Measurements from ENCODE around the gene ARMC10. TPM values are rescaled to one million over a fixed set of nuclear protein-coding genes. Genes with fewer than 3 reads are reported as not detected.
"Not testable (repeated sequence)": the region's sequence is repeated elsewhere in the genome, so short reads cannot be mapped to it uniquely, and the experiment has no call there.

Gene ARMC10
- total RNA-seq, 1 donor from 2014 or later = 22.1 TPM

- DNase-seq (ENCODE audit: extremely low read depth, low read depth, low spot score) = no peak
Measured at GRCh38 chr7:103121641-103122040, 46.7 kb downstream of the ARMC10 start.

- DNase-seq (ENCODE audit: extremely low read depth, low read depth, low spot score) = no peak
Measured at GRCh38 chr7:103123529-103123928, 48.6 kb downstream of the ARMC10 start.

GRCh38 chr7:103124429-103124979, 49.6 kb downstream of the ARMC10 start:
- DNase-seq (ENCODE audit: extremely low read depth, low read depth, low spot score) = no peak

GRCh38 chr7:103127006-103127405, 52.1 kb downstream of the ARMC10 start:
- no peak for DNase-seq (ENCODE audit: extremely low read depth, low read depth, low spot score)

- no peak for DNase-seq (ENCODE audit: extremely low read depth, low read depth, low spot score)
Measured at GRCh38 chr7:103129702-103130549, 55.0 kb downstream of the ARMC10 start.

GRCh38 chr7:103130901-103131624, 56.1 kb downstream of the ARMC10 start:
- no peak for DNase-seq (ENCODE audit: extremely low read depth, low read depth, low spot score)

GRCh38 chr7:103132995-103133688, 58.2 kb downstream of the ARMC10 start:
- DNase-seq (ENCODE audit: extremely low read depth, low read depth, low spot score) = no peak

GRCh38 chr7:103134836-103135554, 60.1 kb downstream of the ARMC10 start:
- no peak for DNase-seq (ENCODE audit: extremely low read depth, low read depth, low spot score)

- DNase-seq (ENCODE audit: extremely low read depth, low read depth, low spot score) = no peak
Measured at GRCh38 chr7:103140061-103140460, 65.1 kb downstream of the ARMC10 start.

- no peak for DNase-seq (ENCODE audit: extremely low read depth, low read depth, low spot score)
Measured at GRCh38 chr7:103140685-103141084, 65.7 kb downstream of the ARMC10 start.

GRCh38 chr7:103141753-103142404, 66.9 kb downstream of the ARMC10 start:
- no peak for DNase-seq (ENCODE audit: extremely low read depth, low read depth, low spot score)

GRCh38 chr7:103142494-103142893, 67.6 kb downstream of the ARMC10 start:
- no peak for DNase-seq (ENCODE audit: extremely low read depth, low read depth, low spot score)

- DNase-seq (ENCODE audit: extremely low read depth, low read depth, low spot score) = no peak
Measured at GRCh38 chr7:103143868-103144267, 68.9 kb downstream of the ARMC10 start.

GRCh38 chr7:103144754-103145153, 69.8 kb downstream of the ARMC10 start:
- DNase-seq (ENCODE audit: extremely low read depth, low read depth, low spot score) = not testable (repeated sequence)

- DNase-seq (ENCODE audit: extremely low read depth, low read depth, low spot score) = no peak
Measured at GRCh38 chr7:103148131-103148993, 73.4 kb downstream of the ARMC10 start.

Measured in glomerular endothelial cell (primary cell).